NCI-H345 treated with DMSO at 0.1 percent for 48 hours (cell line): ENCODE results near the gene CCDC180.
"Not testable (repeated sequence)": the region's sequence is repeated elsewhere in the genome, so short reads cannot be mapped to it uniquely, and the experiment has no call there.

Source experiments
- DNase-seq: peaks from one replicate; lab custom pipeline; 2025; ENCODE audit not compliant: unreplicated experiment; lab: John Stamatoyannopoulos, UW

CCDC180 gene

DNA sequence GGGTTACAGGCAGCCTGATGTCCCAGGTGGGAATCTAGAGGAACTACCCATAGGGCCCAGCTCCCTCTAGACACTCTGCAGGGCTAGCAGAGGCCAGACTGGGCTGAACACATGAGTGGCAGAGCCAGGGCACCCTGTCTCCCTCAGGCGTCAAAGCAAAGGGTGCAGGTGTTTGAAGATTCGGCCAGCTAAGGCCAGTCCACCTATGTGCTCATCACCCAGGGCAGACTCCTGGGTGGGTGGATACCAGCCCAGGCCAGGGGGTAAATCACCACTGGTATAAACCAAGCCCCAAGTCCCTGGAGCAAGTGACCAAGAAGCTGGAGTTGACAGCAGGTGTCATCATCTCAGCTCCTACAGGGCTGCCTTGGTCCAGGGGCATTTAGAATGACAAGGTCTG, 3.4 kb downstream of the CCDC180 start:
- DNase-seq = no peak

DNA sequence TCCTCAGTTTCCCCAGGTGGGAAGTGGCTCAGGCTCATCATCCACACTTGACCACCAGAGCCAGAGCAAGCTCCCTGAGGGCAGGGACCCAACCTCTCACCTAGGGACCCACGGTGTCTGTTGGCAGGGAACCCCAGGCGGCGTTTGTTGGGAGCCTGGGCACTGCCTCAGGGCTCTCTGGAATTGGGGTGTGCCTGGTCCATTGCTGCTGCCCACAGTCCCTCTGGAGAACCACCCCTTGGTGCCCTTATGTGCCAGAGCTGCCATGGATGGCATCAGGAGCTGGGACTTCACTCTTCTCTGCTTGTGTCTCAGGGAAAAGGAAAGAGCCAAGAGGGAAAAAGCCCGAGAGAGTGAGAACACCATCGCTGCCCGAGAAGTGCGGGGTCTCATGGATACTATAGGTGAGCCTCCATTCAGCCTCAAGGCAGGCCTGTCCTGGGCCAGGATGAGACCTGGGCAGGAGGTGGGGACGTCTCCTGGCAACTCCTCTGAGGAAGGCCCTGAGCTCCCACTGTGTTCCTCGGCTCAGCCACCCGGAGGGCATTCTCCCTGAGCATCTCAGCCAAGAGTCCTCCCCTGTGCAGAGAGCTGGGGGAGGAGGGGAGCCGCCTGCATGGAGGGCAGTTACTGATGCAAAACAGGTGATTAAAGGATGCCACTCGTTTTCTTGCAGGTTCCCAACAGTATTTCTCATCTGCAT, 4.5 kb downstream of the CCDC180 start:
- DNase-seq = no peak

DNA sequence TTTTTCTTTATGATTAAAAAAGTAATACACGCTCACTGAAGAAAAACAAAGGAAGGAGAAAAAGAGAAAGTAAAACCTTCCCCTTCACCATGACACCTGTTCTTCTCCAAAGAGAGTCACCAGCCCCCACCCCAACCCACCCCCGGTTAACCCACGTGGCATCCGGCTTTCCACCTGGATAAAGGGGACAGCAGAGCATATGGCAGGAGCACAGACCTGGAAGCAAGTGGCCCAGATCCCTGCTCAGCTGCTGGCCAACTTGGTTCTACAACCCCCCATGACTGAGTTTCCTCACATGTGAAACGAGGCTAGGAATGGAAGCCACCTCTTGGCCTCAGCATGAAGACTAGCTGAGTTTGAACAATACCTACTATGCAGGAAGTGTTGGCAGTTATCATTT, 5.1 kb downstream of the CCDC180 start:
- no peak for DNase-seq

DNA sequence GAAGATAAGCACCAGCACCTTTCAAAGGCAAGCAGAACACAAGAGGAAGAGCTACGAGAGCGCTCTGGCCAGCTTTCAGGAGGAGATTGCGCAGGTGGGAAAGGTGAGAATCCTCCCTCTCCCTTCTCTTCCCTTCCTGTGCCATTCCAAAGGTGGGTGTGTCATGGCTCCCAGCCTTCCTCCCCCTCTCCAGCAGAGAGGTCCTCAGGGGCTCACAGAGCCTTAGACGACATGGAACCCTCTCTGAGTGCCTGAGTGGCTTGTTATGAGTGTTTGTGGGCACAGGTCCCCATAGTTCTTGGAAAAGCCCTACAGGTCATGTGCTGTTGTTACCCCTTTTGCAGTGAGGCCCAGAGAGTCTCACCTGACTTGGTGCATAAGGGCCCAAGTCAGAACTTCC, 5.8 kb downstream of the CCDC180 start:
- DNase-seq = no peak

DNA sequence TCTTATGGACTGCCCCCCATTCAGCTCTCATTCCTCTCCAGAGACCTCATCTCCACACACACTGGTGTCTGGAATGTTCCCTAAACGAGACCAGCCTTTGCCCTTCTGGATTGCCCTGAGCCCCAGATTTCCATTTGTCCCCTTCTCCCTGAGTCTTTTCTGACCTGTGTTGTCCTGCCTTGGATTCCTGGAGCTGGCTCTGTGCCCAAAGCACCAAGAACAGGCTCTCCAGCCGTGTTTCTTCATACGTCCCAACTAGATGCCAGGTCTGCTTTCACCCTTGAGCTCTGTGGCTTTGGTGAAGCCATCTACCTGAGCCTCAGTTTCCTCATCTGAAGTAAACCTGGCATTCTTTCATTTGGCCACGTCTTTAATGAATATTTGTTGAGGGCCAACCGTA, 6.3 kb downstream of the CCDC180 start:
- DNase-seq = no peak

DNA sequence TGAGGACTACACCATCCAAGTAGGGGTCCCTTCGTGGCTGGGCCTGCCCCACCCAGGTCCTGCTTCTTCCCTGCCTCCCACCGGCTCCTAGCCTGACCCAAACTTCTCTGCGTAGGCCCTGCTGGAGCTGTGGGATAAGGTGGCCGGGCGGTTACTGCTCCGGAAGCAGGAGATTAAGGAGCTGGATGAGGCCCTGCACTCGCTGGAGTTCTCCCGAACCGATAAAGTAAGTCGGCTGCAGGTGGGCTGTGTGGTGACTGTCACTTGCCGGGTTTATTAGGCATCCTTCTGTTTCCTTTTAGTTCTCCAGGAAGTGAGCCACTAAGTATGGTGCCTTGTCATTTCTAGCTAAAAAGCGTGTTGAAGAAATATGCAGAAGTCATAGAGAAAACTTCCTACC, 7.0 kb downstream of the CCDC180 start:
- no peak for DNase-seq

DNA sequence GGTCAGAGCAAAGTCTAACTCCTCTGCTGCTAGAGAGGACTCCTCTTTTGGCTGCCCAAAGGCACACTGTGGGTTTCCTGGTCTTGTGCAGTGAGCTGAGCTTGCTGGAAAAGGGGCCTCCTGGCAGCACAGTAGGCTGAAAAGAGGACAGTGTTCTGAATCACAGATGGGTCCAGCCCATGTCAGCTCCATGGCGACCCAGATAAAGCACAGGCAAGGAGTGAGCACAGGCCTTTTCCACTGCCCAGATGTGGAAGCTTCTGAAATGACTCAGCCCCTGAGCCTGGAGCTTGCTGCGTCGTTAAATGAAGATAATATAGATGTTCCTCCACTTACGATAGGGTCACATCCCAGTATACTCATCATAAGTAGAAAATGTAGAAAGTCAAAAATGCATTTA, 8.1 kb downstream of the CCDC180 start:
- DNase-seq = no peak

DNA sequence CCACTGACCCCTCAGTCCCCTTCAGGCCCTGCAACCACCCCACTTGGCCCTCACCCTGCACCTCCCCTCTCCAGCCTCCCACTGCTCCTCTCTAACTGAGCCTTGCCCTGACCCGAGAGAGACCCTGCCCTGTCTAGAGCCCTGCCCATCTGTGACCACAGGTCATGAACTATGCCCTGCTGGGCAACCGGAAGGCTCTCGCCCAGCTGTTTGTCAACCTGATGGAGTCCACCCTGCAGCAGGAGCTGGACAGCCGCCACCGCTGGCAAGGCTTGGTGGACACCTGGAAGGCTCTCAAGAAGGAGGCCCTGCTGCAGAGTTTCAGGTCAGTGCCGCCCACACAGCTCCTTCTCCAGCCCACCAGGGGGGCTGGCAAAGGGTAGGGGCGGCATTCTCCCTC, 9.4 kb downstream of the CCDC180 start:
- DNase-seq = no peak

DNA sequence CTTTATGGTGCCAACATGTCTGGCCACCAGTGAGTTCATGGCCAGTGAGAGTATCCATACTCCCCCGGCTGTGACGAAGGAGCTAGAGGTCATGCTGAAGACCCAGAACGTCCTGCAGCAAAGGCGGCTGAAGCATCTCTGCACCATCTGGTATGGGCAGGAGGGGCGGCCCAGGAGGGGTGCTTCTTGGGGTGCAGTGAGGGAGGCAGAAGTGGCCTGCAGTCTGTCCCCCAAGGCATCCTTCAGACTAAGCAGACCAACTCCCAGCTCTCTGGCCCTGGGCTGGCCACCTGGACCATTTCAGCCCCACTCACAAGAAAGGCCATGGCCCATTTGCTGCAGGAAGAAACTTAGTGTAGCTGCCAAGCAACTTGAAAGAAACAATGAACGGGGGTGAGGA, 11.0 kb downstream of the CCDC180 start:
- no peak for DNase-seq

DNA sequence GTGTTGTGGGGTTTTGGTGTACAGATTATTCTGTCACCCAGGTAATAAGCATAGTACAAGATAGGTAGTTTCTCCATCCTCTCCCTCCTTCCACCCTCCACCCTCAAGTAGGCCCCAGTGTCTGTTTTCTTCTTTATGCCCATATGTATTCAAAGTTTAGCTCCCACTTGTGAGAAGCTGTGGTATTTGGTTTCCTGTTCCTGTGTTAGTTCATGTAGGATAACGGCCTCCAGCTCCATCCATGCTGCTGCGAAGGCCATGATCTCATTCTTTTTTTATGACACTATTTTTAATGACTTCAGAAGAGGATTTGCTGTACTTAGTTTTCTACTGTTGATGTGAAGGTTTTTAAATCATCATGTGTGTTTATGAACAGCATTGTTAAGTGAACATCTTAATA, 11.9 kb downstream of the CCDC180 start:
- no peak for DNase-seq

DNA sequence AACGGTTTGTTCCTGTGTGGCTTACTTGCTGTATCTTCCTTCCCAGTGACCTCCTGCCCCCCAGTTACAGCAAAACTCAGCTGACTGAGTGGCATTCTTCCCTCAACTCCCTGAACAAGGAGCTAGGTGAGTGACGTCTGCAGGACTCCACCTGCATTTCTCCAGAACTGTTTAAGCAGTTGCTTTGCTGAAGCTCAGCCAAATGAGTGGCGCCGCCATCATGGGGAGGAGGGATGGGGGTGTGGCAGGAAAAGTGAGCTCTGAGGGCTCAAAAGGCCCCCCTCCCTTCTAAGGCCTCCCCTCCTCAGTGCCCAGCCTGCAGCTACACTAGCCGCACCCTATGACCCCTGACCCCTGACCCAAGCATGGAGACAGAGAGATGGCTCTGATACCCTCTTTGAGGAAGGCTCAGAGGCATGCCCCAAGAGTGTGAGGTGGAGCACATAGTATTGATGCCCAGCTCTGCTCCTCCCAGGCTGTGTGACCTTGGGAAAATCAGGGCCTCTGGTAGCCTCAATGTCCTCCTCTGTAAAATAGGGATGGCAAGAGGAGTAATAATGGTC, 12.7 kb downstream of the CCDC180 start:
- DNase-seq = no peak

DNA sequence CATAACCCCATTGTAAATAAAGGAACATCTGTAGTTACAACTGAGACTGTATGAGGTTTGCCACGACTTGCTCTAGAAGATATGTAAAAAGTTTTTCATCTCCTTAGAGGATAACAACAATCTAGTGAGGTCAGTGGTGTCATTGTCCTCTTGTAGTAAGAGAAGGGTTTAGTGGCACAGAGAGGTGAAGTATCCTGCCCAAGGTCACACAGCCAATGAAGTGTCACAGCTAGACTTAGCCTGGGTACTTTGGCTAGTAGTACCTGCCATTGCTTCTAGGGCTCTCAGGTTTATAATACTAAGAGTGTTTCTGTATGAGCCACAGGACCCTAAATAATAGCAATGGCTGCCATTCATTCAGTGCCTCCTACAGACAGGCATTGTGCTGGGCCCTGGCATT, 13.8 kb downstream of the CCDC180 start:
- DNase-seq = no peak

DNA sequence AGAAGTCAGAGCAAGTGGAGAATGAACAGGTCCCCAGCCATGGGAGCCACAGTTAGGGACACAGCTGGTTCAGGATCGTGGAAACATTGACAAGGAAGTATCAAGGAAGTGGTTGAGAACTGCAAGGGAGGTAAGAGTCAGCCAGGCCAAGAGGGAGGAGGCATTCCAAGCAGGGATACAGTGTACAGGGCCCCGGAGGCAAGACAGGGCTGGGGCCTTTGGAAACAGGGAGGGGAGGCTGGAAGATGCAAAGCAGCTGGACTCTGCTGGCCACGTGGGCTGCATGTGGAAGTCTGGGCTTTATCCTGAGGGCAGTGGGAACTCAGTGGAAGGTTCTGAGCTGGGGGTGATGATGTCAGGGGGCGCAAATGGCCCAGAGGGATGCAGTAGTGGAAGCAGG, 14.2 kb downstream of the CCDC180 start:
- no peak for DNase-seq

DNA sequence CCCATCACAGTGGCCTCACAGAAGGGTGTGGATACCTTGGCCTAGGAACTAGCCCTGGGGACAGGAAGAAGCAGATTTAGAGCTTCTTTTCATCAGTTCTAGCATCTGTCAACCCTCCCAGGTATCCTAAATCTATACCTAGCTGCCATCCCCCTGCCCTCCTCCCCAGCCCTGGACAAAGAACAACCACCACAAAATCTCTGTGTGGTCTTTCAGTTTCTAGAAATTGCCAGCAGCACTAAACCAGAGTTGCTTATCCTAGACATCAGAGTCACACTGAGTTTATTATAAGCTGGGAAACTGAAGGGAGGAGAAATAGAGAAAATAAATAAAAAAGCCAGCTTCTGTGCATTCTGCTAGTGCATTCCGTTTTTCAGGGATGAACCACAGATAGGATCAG, 14.6 kb downstream of the CCDC180 start:
- DNase-seq = no peak

DNA sequence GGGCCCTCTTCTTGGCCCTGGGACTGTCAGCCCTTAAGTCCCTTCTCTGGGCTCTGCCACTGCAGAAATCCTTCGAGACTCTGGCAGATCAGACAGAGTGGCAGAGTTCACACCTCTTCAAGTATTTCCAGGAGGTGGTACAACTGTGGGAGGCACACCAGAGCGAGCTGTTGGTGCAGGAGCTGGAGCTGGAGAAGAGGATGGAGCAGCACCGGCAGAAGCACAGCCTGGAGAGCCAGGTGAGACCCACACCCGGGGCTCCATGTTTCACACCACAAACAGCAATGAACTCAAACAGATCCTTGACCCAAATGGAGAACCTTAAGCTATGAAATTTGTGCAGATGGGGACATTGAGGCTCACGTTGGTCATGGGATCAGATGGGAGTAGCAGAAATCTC, 17.5 kb downstream of the CCDC180 start:
- no peak for DNase-seq

DNA sequence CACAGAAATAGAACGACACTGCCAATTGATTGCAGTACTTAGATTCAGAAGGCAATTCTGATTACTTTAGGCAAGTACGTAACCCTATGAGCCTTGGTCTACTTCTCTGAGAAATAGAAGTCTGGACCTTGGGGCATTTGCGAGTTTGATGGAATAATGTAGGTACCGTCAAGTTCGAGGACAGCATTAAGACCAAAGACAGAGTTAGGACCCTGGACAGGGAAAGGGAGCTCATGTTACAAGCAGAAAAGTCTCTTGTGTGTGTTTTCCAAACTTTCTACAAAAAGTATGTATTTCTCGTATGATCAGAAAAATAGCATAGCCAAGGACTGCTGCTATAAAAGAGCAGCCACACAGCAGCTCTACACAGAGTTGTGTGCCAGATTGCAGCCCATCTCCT, 20.1 kb downstream of the CCDC180 start:
- no peak for DNase-seq

DNA sequence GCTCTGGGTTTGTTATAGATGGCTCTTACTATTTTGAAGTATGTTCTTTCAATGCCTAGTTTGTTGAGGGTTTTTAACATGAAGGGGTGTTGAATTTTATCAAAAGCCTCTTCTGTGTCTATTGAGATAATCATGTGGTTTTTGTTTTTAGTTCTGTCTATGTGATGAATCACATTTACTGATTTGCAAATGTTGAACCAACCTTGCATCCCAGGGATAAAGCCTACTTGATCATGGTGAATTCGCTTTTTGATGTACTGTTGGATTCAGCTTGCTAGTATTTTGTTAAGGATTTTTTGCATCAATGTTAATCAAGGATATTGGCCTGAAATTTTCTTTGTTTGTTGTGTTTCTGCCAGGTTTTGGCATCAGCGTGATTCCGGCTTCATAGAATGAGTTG, 25.5 kb downstream of the CCDC180 start:
- no peak for DNase-seq

DNA sequence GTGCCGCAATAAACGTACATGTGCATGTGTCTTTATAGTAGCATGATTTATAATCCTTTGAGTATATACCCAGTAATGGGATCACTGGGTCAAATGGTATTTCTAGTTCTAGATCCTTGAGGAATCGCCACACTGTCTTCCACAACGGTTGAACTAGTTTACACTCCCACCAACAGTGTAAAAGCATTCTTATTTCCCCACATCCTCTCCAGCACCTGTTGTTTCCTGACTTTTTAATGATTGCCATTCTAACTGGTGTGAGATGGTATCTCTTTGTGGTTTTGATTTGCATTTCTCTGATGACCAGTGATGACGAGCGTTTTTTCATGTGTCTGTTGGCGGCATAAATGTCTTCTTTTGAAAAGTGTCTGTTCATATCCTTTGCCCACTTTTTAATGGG, 28.2 kb downstream of the CCDC180 start:
- not testable (repeated sequence) for DNase-seq

DNA sequence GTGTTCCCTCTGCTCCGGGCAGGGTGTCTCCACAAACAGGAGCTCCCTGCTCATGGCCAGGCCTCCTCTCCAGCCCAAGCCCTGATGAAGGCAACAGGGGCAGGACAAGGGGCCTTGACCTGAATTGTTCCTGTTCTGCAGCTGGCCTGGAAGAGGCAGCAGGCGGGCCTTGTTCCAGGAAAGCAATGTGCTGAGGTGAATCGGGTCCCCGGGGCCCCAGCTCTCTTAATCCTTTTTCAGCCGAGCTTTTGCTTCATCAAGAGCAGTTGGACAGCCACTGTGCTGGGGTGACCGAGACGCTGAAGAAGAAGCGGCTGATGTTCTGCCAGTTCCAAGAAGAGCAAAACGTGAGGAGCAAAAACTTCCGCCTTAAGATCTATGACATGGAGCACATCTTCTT, 41.4 kb downstream of the CCDC180 start:
- no peak for DNase-seq

DNA sequence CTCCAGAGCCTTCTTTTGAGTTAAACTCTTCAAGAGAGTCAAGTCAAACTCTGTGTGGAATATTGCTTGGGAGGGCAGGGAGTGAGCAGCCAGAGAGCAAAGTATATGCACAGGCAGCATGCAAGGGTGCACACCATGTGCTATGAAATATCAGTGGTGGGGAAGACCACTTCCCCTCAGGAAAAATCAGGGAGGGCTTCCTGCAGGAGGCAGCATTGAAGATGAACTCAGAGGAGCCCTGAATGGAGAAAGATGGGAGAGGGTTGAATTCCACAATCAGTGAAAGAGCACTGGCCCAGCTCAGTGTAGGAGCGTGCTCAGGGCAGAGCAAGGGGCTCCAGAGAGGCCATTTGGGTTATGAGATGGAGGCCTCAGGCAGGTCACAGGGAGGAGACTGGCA, 41.9 kb downstream of the CCDC180 start:
- DNase-seq = no peak

DNA sequence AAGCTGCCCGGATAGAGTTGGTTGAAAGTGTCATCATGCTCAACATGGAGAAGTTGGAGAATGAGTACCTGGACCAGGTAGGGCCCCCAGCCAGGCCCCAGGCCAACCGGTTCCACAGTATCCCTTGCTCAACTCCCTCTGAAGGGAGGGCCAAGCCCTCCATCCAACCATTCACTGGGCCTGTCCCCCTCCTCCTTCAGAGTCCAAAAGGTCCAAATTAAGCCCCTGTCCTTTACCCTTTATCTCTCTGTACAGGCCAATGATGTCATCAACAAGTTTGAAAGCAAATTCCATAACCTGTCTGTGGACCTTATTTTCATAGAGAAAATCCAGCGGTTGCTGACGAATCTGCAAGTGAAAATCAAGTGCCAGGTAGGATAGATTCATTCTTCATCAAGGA, 47.2 kb downstream of the CCDC180 start:
- DNase-seq = no peak

DNA sequence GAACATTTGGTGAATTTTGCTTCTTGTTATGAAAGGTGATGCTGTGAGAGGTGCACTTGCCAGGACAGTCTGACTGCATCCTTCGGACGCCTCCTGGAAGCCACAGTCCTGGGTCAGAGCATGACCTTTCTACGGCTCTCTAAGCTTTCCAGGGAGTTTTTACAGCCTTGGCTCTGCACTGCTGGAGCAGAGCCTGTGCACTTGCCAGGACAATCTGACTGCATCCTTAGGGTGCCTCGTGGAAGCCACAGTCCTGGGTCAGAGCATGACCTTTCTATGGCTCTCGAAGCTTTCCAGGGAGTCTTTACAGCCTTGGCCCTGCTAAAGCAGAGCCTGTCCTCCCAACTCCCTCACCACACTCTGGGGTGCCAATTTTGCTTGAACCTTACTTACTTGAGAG, 49.6 kb downstream of the CCDC180 start:
- no peak for DNase-seq
